HL-60 (cell line): ENCODE data around the gene NEK9.

Source experiments
- DNase-seq, 2 experiments: peaks; one replicate each; pipeline ENCODE4 v3.0.0-alpha.2; 2010 to 2020; ENCODE audit warnings: low read depth in 1 of 2, low spot score in 1 of 2
- H3K27ac ChIP-seq: fragments of 250-450 bp; sonication (Bioruptor Pico); replicated peaks from 2 replicates; pipeline ENCODE4 v1.5.1; 2020; ENCODE audit warnings: mild to moderate bottlenecking, moderate library complexity
- H3K27me3 ChIP-seq: fragments of 250-450 bp; sonication (Bioruptor Pico); 2 replicates; pipeline ENCODE4 v1.5.1; 2021; ENCODE audit warnings: mild to moderate bottlenecking, moderate library complexity; ENCODE audit not compliant: insufficient read depth, poor library complexity, severe bottlenecking
- H3K4me3 ChIP-seq: replicated peaks from 2 replicates; pipeline ENCODE4 v1.5.1; 2011; ENCODE audit warnings: mild to moderate bottlenecking, control low read depth, low read length; ENCODE audit not compliant: insufficient read depth
- CTCF ChIP-seq: IDR thresholded peaks from one replicate; pipeline ENCODE4 v1.5.1; 2011; ENCODE audit warnings: low read length, control low read depth, inconsistent platforms; ENCODE audit not compliant: insufficient read depth
- GABPA ChIP-seq: IDR thresholded peaks from 2 replicates; pipeline ENCODE4 v1.6.1; 2012; ENCODE audit warnings: low read depth
- POLR2AphosphoS5 ChIP-seq: IDR thresholded peaks from 2 replicates; pipeline ENCODE4 v1.6.1; 2012; ENCODE audit warnings: low read depth
- REST ChIP-seq: IDR thresholded peaks from 2 replicates; pipeline ENCODE4 v1.6.1; 2012; ENCODE audit warnings: low read depth; ENCODE audit not compliant: insufficient replicate concordance
- SPI1 ChIP-seq: IDR thresholded peaks from 2 replicates; pipeline ENCODE4 v1.6.1; 2012; ENCODE audit warnings: low read depth, mild to moderate bottlenecking, borderline replicate concordance

The NEK9 gene

GRCh38 chr14:75053396-75054291, 73.2 kb downstream of the NEK9 start:
- TF ChIP-seq GABPA (no peak), SPI1 (no peak), CTCF (no peak), REST (no peak), POLR2AphosphoS5 (no peak)
- H3K27ac ChIP-seq, result no peak overlapping the region
- H3K4me3 ChIP-seq, result no peak overlapping the region
- no peaks in the 10 kb centered on the region for H3K27me3 ChIP-seq
- no peak for DNase-seq

- no peak for DNase-seq
- H3K4me3 ChIP-seq, result peak overlapping the region; percentile 50
- no peaks in the 10 kb centered on the region for H3K27me3 ChIP-seq
- TF ChIP-seq CTCF (no peak), POLR2AphosphoS5 (no peak), SPI1 (no peak), GABPA (no peak), REST (no peak)
- no peak overlapping the region for H3K27ac ChIP-seq
Measured at GRCh38 chr14:75051556-75051899, 75.3 kb downstream of the NEK9 start.

GRCh38 chr14:75050852-75051555, 75.8 kb downstream of the NEK9 start, which contains the start of gene MLH3:
TSS of gene MLH3 (minus strand) at chr14:75051467. CDS start at chr14:75049655, 1,812 bp downstream.
- no peak within 1 kb of the TSS for H3K27ac ChIP-seq
- peak within 1 kb of the TSS; percentile 50 for H3K4me3 ChIP-seq
- TF ChIP-seq CTCF, result no peak
- no peak for TF ChIP-seq GABPA
- no peak for TF ChIP-seq REST
- TF ChIP-seq SPI1, result no peak
- TF ChIP-seq POLR2AphosphoS5, result peak; percentile 39; the same call in 1 of the 2 replicates
- H3K27me3 ChIP-seq, result no peaks in the 10 kb centered on the region
- peak; percentile 41 to 51 for DNase-seq
